Fibroblast of peridontal ligament (primary cell): Measurements from ENCODE around the gene UBAP1L.
A peak's percentile ranks its signal among the peaks of the same experiment; 100 is the strongest.

Experiments used
- DNase-seq: peaks from one replicate; pipeline ENCODE4 v3.0.0-alpha.2; 2010; ENCODE audit errors: extremely low read depth

Gene UBAP1L

DNA sequence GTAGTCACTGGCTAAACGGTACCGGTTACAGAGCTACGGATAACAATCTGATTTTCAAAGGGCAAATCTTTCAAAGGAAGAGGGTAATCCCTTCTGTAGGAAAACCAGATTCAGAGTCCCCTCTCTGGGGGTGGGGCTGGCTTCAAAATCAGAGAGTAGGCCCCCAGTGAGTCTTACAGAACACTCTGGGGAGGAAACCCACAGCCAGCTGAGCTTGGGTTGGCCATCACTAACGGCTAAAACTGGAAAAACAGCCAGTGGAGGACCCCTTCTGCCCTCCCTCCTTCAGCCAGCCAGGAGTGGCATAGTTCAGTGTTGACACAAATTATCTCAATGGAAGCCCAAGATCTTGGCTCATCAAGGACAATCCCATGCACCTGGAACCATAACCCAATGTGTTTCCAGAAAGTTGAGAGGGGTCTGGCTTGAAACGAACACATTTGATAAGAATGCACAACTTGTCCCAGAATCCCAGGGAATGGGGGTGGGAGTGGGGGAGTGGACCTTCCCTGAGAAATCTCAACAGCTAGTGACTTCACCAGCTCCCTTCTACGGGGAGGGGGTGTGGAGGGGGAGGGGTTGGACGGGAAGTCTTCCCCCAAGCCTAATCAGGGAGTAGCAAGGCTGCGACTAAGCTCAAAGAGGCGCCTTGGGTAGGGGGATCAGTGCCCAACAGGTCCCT lies 48.2 kb downstream of the UBAP1L start:
- DNase-seq: no peak

DNA sequence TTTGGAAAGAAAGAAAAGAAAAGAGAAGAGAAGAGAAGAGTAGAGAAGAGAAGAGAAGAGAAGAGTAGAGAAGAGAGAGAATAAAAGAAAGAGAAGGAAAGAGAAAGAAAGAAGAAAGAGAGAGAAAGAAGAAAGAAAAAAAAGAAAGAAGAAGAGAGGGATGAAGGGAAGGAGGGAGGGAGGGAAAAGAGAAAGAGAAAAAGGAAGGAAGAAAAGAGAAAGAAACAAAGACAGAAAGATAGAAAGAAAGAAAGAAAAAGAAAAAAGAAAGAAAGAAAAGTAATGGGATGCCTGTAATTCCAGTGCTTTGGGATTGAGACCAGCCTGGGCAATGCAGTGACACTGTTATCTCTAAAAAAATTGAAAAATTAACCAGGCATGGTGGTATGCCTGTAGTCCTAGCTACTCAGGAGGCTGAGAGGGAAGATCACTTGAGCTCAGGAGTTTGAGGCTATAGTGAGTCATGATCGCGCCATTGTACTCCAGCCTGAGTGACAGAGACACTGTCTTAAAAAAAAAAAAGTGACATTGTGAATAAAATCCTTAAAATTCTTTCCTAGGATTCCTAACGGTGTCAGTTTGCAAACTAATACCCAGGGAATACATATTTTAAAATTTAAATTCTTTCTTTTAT lies 48.9 kb downstream of the UBAP1L start:
- peak; percentile 27 for DNase-seq

DNA sequence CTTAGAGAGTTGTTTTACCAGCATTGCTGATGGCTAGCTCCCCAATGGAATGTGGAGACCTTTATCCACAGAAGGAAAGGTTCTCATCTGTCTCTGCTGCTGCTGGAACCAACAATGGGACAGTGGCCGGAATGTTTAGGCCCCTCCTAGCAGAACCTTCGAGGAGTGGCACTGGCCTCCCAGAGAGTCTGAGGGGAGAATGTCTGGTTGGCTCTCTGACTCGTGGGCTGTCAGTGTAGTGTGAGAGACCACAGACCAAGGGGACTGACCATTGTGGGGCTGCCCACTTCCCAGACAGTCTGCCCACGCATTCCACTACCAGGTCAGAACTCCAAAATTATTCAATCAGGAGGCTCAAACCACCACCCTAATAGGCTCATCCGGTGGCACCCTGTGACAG lies 52.3 kb downstream of the UBAP1L start:
- DNase-seq: no peak

DNA sequence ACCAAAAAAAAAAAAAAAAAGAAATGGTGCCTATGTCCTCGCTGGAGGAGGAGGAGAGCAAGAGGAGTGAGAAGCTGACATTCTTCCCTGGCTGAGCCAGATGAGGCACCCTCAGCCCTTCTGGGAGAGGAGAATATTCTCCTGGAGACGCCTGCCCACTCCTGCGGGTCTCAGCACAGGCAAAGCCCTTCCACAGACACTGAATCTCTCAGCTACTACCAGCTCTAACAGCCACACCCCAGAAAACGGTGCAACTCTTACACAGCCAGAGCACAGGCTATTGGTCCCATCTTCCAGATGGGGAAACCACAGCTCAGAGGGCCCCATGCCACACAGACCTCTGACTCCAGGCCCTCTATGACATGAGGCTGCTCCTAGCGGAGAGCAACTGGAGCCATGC lies 52.9 kb downstream of the UBAP1L start:
- no peak for DNase-seq

DNA sequence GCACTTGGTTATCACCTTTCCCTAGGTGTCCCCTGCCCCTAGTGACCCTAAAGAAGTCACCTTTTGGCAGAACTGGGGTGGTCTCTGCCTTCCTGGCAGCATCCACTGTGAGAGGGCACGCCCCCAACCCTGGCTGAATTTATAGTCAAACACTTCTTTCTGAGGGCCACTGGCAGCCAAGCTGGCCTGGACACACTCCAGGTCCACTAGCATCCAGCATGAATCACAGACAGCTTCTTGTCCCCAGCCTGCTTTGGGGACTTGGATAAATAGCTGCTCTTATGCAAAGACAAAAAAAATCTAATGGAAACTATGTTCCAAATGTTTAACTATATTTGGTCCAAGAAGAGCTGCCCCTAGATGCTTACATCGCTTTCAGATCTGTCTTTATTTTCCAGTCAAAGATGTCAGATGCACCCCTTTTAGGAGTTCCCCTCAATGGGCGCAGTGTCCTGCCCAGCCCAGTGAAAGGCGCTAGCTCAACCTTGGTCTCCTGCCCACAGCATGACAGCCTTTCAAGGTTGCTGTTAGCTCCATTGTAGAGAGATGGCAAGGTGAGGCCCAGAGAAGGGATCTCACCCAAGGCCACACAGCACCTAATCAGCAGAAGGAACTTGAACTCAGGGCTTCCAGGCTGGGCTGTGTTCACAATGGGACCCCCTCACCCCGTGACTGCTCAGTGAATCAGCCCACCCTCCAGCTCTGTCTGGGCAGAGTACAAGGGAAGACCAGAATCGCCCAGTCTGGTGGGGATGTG lies 54.2 kb downstream of the UBAP1L start:
- DNase-seq: no peak

DNA sequence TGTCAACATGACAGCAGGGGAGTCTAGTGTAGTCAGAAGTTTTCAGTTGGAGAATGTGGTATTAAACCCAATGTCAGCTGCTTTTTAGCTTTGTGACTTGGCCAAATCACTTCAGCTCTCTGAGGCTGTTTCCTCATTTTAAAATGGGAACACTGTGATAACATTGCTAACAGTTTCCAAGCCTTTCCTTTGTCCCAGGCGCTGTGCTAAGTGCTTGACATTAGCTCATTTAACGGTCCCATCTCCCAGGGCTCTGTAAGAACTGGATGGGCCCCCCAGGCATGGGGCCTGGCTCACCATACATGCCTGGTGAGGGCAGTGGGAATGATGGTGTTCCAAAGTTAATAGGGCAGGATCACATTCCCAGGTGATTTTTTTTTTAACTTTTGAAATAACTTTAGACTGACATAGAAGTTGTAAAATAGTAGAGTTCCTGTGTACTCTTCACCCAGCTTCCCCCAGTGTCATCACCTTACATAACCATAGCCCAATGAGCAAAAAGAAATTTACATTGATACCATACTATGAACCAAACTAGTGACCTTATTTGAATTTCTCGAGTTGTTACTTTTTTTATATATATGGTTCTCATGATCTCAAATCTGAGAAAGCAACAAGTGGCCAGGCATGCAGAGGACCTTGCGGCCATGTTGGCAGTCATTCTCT lies 54.9 kb downstream of the UBAP1L start:
- no peak for DNase-seq

DNA sequence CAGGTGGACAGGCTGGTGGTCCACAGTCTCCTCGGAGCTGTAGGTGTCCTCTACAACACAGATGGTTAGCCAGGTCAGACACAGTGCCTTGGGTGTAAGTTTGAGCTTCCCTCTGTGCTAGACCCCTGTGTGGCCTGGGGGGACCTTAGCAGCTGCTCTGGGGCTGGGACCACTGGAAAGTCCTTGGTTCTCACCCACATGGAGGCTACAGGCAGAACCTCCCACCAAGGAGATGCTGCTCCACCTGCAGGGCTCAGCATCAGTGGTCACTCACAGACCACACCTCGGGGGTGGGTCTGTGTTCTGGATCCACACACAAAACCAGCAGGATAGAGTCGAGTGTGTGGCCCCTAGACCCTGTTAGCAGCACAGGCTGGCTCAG lies 55.6 kb downstream of the UBAP1L start:
- DNase-seq: no peak

DNA sequence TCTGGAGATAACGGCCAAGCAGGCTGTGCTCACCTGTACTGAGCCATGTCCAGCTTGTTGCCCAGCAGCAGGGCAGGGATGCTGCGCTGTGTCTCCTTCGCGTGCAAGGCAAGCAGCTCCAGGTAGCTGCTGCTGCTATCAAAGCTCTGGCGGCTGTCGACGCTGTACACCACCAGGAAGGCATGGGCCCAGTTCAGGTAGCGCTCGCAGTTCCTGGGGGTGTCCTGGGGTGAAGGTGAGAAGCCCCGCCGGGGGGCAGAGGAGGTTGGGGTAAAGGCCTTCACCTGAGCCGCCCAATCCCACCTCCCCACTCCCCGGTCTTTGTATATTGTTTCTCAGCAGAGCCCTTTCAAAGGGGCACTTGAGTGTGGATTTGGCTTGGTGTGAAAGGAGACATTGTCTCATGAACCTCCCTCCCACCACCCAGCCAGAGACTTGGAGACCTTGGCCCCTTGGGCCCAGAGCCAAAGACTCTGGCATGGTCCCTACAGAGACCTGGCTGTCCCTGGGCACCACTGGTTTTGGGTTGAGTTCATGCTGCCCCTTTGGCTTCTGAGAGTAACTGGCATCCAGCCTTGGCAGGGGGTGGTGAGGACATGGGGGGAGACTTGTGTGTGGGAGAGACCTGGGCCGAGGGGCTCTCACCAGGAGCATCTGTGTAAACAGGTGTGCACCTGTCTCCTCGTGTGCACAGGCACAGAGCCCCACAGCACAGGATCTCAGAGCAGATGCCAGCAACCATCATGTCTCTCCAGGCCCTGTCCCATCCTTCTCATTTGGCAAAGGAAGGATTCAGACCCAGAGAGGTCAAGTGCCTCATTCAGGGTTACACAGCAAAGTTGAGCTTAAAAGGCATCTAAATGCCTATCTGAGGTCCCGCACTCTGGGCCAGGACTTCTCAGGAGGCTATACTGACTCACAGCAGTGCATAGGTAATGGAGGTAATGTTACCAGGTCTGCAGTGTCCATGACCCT lies 56.3 kb downstream of the UBAP1L start:
- DNase-seq: no peak

DNA sequence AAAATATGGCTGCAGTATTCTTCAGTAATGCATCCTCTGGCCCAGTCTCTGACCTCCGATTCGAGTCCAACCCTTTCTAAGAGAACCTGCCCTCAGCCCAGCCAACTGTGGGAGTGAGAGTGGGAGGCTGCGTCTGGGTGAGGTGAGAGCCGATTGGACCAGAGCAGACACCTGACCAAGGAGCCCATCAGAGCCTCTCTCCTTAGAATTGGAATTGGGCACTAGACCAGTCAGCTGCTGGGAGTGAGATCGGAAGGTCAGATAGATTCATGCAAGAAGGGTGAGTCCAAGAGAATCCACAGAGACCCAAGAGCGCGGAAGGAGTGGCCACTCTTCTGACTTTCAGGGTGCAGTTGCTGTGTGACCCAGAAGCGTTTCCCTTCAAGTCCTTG lies 57.5 kb downstream of the UBAP1L start:
- no peak for DNase-seq

DNA sequence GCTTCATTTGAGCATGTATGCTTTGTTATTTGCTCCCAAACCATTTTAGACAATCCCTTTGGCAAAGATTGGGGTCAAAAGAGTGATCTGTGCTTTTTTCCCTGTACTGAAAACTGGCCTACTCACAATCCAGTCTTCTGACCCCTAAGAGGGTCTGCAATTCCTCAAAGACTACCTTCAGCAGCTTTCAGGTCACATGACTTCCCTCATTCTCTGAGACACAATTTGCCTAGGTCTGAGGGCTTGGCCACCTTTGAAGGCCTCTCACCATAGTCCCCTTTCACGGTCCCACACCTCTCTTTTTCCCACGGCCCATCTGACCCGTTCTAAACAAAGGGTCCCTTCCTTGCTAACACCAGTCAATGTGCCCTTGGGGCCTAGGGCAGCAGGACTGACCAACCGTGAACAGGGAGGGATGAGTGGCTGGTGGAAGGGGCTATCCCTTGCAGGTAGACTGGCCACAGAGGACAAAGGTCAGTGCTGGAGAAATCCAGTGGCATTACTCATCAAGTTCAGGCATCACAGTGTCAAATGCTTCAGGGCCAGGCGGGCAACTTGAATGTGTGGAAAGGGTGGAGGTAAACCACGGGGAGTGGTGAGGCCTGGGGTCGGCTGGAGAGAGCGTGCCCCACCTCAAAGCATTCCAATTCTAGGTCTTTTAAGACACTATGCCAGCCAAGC lies 58.0 kb downstream of the UBAP1L start:
- no peak for DNase-seq

DNA sequence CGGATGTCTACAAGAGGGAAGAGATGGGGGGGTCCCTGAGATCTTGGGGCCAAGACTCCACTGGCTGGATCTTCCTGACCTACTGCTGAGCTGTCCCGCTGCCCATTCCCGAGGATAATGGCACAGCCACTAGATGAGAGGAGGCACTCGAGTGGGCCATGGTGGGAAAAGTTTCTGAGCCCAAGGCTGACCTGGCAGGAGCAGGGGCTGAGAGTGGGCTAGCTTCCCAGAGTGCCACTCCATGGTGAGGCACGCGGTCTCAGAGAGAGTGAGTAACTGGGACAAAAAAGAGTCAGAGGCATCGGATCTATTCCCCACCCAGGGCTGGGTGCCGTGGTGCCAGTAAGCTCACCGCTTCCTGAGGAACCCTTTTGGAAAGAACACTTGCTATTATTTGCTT lies 58.9 kb downstream of the UBAP1L start:
- DNase-seq: no peak

DNA sequence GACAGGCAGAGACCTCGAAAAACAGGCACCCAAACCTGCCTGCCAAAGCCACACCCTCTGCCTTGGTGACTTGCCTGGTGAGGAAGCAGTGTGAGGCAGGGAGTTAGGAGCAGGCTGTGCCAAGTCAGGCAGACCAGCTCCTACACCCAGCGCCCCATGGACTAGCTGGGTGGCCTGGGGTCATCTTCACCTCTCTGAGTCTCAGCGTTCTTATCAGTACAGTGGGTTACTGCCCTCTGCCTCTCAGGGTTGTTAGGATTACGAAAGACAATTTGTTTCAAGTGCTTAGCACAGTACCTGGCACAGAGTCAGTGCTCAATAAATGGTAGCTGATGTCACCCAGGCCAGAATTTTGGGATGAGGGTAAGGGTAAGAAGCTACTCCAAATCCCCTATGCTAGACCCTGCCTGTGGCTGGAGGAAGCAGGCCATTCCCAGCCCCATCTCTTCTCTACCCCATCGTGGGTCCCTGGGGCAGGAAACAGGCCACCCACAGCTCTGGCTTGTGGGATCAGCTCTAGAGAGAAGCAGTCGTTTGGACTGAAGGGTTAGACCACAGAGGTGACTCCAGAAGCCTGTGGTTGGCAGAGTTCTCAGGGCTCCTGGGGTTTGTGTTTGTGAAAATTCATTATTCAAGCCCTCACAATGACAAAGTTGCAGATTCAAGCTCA lies 59.7 kb downstream of the UBAP1L start:
- DNase-seq: no peak

DNA sequence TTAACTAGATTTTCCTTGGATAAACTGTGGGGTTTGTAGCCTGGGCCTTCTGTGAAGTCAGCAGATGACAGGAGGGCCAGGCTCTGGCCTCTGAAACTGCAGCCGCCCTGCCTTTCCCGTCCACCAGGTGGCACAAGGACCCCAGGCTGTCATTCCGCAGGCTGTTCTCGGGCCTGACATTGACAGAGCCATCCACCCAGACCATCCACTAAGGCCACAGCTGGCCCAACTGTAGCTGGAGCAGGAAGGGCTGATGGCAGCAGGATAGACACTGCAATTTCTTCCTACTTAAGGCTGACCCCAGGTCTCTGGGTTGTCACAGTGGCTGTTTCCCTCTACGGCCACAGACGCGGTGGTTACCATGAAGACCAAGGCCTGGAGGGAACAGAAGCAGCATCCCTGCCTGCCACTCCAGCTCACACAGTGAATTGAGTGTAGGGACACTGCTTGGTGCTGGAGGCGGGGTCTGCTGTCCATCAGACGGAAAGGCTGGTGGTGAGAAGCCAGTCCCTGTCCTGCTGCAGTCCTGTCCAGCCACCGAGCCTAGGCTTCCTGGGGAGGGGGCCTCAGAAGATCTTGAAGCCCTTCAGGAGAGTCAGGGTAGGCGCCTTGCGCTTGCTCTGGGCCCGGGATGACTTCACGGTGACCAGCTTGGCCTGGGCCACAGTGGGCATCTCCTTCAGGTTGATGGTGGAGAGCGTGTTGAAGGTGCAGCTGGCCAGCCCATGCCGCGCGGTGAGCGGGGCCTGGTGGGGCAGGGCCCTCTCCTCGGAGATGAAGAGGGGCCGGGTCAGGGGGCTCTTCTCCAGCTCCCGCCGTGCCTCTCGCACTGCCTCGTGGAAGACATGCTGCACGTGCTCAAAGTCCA lies 60.4 kb downstream of the UBAP1L start:
- DNase-seq: peak; percentile 71

DNA sequence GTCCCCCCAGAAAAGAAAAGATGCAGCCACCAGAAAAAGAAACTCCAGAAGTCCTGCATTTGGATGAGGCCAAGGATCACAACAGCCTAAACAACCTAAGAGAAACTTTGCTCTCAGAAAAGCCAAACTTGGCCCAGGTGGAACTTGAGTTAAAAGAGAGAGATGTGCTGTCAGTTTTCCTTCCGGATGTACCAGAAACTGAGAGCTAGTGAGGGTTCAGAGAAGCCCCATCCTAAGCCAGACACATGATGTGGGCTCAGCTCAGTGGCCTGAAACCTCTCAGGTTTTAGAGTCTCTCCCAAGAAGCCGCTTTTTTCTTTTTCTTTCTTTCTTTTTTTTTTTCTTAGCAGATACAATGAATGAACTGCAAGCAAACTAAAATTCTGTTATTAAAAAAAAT lies 62.0 kb downstream of the UBAP1L start:
- DNase-seq: no peak

DNA sequence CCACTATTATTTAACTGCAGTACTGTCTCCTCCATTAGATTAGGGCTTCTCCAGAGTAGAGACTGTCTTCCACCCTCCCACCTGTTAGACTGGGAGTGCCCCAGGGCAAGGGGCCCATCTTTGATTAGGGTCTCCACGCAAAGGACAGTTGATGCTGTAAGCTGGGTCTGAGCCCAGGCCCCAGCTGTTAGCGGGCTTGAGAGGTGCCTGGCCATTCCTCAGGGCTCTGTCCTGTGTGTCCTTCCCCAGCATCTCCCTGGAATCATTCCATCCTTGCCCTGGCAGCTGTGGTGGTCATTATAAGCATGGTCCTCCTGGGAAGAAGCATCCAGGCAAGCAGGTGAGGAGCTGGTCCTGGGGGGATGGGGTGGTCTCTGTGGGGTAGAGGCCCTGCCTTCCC lies 63.7 kb downstream of the UBAP1L start:
- DNase-seq: no peak

DNA sequence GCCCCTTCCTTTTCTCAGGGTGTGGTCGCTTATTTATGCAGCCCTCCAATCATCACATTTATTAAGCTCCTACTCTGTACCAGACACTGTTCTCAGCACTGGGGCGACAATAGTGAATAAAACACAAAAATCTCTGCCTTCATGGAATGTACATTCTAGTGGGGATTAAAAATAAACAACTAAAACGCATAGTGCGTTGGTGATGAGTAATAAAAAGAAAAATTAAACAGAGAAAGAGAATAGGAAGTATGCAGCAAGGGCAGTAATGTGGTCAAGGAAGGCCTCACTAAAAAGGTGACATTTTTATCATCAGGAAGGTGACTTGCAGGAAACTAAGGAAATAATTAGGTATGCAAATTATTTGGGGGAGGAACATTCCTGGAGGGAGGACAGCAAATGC lies 64.7 kb downstream of the UBAP1L start:
- no peak for DNase-seq

DNA sequence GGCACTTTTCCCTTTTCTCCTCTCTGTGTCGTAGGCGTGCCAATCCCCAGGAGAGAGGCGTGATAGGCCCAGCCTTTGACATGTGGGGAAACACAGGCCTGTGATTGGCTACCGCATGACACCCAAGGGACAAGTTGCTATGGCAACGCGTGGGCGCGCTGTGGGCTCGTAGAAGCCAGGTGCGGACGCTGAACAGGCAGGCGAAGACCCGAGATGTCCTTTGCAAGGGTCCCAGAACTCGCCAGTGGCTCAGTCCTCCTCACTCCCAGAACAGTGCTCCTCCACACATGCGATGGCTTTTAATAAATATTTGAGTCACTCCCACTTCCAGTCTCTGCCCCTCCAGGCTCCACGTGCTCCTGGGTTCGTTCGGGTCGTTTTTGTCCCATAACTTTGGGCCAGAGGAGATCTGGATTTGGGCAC lies 65.6 kb downstream of the UBAP1L start:
- DNase-seq: peak; percentile 83

DNA sequence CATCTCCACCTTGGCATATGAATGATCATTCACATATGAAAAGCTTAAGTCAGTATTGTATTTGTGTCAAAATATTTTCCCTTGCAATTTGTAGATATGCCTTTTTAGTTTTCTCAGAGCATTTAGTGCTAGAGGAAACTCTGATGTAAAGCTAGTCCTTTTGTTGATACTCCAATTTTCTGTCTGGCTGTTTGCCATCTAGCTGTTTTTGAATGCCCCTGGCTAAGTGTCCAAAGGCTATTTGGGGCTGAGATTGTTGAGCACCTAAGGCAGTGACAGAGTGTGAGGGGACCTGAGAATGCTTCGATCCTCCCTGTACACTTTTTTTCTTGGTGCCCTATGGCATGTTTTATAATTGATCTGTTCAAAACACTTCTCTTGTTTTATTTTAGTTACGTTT lies 66.8 kb downstream of the UBAP1L start:
- DNase-seq: no peak

DNA sequence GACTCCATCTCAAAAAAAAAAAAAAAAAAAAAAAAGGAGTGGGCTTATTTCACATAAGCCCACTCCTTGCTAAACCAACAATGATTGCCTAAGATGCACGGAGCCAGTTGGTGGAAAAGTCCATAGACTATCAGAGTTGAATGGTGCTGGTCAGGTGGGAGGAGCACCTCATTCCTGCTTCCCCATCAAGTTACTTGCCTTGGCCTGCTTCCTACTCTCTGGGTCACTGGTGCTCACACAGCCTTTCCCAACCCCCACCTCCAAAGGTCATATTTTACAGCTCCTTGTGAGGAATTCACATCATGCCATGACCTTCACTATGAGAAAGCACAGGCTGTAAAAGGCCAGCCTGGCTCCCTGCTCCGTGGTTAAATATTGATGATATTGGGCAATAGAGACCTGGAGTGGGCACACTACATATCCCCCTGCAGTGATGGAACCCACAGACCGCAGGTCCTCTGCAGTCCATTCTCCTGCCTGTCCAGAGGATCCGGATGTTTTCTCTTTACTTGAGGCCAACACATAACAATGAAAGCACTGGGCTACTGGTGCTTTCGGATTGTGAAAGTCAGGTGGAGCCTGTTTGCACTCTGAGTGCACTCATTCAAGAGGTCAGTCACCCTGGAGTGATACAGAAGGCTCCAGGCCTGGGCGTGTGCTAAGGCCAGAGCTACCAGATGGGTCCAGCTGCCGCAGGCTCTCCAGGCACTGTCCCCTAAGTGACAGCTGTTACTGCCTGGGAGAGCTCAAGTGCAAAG lies 70.1 kb downstream of the UBAP1L start, which contains the start of gene SLC51B:
Gene SLC51B (plus strand): TSS at position 664 of the 758 bp plus-strand sequence. CDS start 4,618 bp downstream, outside the sequence.
- DNase-seq: no peak
